Tongue (tissue), 3 donors: Measurements from ENCODE around the gene DIAPH1. TPM values are rescaled to one million over a fixed set of nuclear protein-coding genes. Genes with fewer than 3 reads are reported as not detected.
A peak's percentile ranks its signal among the peaks of the same experiment; 100 is the strongest.

Experiments used
- DNase-seq: peaks from one replicate; pipeline ENCODE4 v3.0.0-alpha.2; 2015
- small RNA-seq: library from RNA; depleted of rRNA; stranded (forward); fragments of <200 nt; gene quantifications from one replicate; pipeline ENCODE3, GENCODE V24; 2014; ENCODE audit warnings: low replicate concordance
- total RNA-seq: library from RNA; depleted of rRNA; stranded (reverse); fragments of >200 nt; gene quantifications from one replicate; pipeline ENCODE4 v1.2.3, GENCODE V29; 2014

The DIAPH1 gene
- total RNA-seq, 1 donor from 2014 or later: 33.2 TPM

GRCh38 chr5:141484310-141484640, 134.5 kb downstream of the DIAPH1 start:
- DNase-seq: no peak

- no peak for DNase-seq
These were observed 134.9 kb downstream of the DIAPH1 start for GRCh38 chr5:141483902-141484301.

- DNase-seq: no peak
These were observed 139.0 kb downstream of the DIAPH1 start for GRCh38 chr5:141479776-141480175.

GRCh38 chr5:141478321-141478945, 140.4 kb downstream of the DIAPH1 start:
- DNase-seq: peak; percentile 43

- DNase-seq: peak; percentile 20
These were observed 141.0 kb downstream of the DIAPH1 start for GRCh38 chr5:141477815-141478214.

- peak; percentile 24 for DNase-seq
These were observed 141.7 kb downstream of the DIAPH1 start for GRCh38 chr5:141477044-141477575.

GRCh38 chr5:141476132-141476911, 142.5 kb downstream of the DIAPH1 start:
- DNase-seq: peak; percentile 92

GRCh38 chr5:141475625-141476131, 143.1 kb downstream of the DIAPH1 start, which contains the start of gene PCDHGC3:
Gene PCDHGC3, plus strand, starts transcription at chr5:141475966. Its CDS starts 151 bp downstream, at chr5:141476117.
- peak; percentile 98 for DNase-seq

- DNase-seq: no peak
These were observed 153.4 kb downstream of the DIAPH1 start for GRCh38 chr5:141465351-141465750.

Small RNAs within 50 kb of the gene (small RNA-seq; reads per million reads assigned to genes)
- not detected for gene RPS27AP10

Other genes starting within 250 kb of the DIAPH1 start
- gene PCDHGB3, start 248.8 kb downstream of the DIAPH1 start, total RNA-seq: 5.7 TPM
- 4.8 TPM for gene PCDHGA6, start 245.1 kb downstream of the DIAPH1 start, total RNA-seq
- gene PCDHGA7, start 236.3 kb downstream of the DIAPH1 start, total RNA-seq: 6.3 TPM
- 5.9 TPM for gene PCDHGB4, start 231.3 kb downstream of the DIAPH1 start, total RNA-seq
- gene PCDHGA8, start 226.4 kb downstream of the DIAPH1 start, total RNA-seq: 3.0 TPM
- gene PCDHGB5, start 221.1 kb downstream of the DIAPH1 start, total RNA-seq: 11.3 TPM
- gene PCDHGA9, start 216.2 kb downstream of the DIAPH1 start, total RNA-seq: 12.2 TPM
- 9.3 TPM for gene PCDHGB6, start 211.0 kb downstream of the DIAPH1 start, total RNA-seq
- gene PCDHGA10, start 206.0 kb downstream of the DIAPH1 start, total RNA-seq: 6.1 TPM
- 10.3 TPM for gene PCDHGB7, start 201.3 kb downstream of the DIAPH1 start, total RNA-seq
- 7.5 TPM for gene PCDHGA11, start 197.9 kb downstream of the DIAPH1 start, total RNA-seq
- gene PCDHGA12, start 188.5 kb downstream of the DIAPH1 start, total RNA-seq: 5.1 TPM
- 104 TPM for gene PCDHGC3, start 143.0 kb downstream of the DIAPH1 start, total RNA-seq
- 7.9 TPM for gene PCDHGC4, start 134.0 kb downstream of the DIAPH1 start, total RNA-seq
- 3.1 TPM for gene PCDHGC5, start 129.9 kb downstream of the DIAPH1 start, total RNA-seq
- 33.2 TPM for gene HDAC3, start 17.8 kb upstream of the DIAPH1 start, total RNA-seq
- gene RELL2, start 18.0 kb upstream of the DIAPH1 start, total RNA-seq: 0.82 TPM
- gene FCHSD1, start 32.4 kb upstream of the DIAPH1 start, total RNA-seq: 10.1 TPM
- 10.9 TPM for gene ARAP3, start 63.2 kb upstream of the DIAPH1 start, total RNA-seq